HG03565 (cell line): Measurements from ENCODE around the gene ITSN1.
"Not testable (repeated sequence)": the region's sequence is repeated elsewhere in the genome, so short reads cannot be mapped to it uniquely, and the experiment has no call there.

Experiments used
- ATAC-seq: cut with Tn5 transposase; IDR thresholded peaks from one replicate; pipeline ENCODE4 v1.9.1; 2021; ENCODE audit warnings: mild to moderate bottlenecking, moderate library complexity; ENCODE audit not compliant: unreplicated experiment

Gene ITSN1

DNA sequence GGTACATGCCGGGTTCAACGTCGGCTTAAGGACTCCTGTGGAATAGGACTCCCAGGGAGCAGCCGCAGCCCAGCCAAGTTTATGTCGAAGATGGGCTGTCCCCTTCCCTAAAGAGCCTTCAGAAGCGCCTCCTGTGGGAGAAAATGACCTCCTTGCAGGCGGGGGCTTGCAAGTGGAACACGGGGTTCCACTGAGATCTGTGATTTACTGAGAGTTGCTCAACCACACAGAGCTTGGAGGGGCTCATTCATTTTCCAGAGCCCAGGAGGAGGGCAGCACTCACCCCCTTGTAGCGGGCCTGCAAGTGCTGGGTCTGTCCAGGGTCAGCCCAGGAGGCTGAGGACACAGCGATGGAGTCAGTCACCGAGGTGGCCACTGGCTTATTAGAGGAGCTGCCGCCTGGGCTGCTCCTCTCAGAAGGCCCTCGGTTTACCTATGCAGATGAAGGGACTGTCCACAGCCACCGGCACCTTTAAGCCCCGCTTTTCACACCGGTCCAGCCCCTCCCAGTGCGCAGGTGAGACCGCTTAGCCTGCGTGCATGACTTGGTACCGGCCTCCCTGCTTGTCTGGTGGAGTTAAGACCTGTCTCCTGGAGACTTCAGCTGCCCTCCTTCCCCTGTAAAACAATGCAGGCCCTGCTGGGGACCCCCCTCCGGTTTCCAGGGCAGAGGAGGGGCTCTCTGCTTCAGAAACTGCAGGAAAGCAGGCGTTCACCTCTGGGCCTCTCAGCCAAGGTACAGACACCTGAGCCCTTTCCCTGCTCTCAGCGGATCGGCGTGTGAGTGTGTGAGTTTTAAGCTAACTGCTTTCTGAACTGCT lies 215.8 kb downstream of the ITSN1 start:
- no peak for ATAC-seq

DNA sequence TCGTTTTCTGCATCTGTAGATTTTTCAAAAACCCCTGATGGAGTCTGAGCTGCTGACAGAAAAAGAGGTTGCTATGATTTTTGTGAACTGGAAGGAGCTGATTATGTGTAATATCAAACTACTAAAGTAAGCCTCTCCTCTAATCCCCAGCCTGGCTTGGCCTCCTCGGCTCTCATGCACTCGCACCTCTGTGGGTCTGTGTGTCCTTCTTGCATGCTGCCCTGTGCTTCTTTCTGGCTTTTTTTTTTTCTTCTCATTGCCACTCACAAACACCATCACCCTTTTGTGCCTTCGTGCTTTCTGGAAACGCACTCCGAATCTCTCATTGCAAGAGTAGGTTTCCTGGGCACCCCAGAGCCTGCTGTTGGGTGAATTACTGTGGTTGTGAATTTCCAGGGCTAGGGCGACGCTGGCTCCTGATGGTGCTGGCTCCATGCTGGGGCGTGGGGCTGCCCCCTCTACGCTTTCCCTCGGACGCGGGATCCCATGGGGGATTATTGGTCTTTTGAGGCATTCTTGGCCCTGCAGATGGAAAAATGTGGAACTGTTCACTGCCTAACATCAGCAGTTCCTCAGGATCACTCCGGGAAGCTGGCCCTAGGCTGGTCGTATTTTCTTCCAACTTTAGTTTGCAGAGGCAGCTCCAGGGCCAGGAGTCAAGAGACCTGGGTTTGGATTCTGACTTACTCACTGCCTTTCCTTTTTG lies 216.5 kb downstream of the ITSN1 start:
- ATAC-seq = no peak

DNA sequence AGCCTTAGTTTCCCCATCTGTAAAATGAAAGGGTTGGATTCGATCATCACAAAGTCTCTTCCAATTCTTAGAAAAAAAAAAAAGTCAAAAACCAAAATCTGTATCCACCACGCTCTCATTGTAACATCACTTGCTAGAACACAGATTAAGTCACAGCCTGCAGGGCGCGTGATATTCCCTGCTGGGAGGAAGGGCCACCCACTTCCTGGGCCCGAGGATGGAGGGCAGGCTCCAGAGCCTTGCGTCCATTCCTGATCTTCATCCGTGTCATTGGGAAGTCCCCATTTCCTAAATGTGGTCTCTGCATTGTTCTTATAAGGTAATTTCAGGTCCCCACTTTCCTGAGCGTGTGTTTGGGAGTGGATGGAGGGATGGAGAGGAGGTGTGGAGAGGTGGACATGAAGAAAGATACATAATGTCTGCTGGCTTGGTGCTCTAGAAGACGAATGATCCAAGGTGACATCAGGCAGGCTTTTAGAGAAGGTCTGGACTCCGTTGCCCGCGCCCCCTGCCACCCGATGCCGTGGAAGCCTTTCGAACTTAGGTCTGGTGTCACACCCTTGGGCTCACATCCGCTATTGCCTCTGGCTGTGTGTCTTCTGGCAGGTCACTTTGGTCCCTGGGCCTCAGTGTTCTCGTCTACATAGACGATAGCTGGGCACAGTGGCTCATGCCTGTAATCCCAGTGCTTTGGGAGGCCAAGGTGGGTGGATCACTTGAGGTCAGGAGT lies 217.2 kb downstream of the ITSN1 start:
- ATAC-seq = no peak

DNA sequence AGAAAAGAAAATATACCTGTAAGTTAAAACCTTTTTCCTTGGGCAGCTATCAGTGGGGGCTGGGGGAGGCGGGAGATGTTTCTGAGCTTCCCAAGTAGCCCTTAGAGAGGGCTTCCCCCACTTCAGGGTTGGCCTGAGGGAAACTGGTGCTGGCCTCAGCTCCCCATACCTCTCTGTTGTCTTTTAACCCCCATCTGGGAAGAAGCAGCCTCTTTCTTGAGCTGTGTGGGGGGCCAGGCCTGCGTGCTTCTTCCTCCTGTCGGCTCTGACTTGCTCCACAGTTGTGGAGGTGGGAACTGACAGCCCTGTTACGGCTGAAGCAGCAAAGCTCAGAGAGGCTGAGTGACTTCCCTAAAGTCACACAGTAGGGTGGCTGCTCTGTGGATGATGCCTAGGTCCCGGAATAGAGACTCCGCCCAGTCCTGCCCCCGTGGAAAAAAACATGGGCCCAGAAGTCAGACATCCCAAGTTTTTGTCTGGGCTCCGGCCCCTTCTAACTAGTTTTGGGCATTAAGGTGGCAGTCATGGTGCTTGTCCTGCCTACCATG lies 218.1 kb downstream of the ITSN1 start:
- no peak for ATAC-seq

DNA sequence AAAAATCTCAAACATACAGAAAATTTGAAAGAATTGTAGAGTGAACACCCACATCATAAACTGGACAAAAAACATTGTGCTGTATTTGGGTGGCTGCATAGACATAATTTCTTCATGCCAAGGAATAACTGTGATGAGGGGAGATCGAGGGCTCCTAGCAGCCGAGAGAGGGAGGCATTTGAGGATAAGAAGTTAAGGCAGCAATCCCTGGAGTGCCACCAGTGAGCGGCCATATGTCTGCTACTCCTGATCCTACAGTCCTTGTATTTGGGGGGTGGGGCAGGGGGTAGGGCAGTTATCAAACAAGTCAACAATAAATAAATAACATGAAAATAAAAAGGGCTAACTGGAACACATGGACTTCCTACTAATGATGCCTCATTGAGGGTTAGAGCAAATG lies 218.8 kb downstream of the ITSN1 start:
- ATAC-seq = no peak

DNA sequence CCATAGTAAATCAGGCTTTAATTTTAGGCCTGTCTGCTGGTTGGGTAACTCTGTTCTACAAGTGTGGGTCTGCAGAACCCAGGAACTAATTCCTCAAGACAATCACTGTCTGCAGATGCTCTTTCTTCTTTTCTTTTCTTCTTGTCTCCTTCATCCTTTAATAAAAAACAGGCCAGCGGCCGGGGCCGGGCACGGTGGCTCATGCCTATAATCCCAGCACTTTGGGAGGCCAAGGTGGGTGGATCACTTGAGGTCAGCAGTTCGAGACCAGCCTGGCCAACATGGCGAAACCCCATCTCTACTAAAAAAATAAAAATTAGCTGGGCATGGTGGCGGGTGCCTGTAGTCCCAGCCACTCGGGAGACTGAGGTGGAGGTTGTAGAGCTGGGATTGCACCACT lies 220.9 kb downstream of the ITSN1 start:
- not testable (repeated sequence) for ATAC-seq

DNA sequence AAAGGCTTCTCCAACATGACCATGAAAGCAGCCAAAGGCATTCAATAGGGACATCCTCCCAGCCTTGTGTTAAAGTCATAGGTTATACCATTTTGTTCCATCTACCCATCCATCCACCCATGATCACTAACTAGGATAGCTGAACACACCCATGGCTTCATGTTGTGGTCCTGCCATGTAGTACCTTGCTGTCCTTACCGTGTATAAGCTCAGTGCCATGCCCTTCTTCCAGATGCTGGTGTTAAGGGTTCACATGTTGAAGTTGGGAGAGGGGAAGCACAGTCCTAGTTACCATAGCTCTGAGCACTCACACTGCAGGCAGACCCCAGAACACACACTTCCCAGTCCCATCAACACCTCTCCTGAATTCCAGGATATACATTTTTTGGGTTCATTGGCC lies 221.8 kb downstream of the ITSN1 start:
- no peak for ATAC-seq

DNA sequence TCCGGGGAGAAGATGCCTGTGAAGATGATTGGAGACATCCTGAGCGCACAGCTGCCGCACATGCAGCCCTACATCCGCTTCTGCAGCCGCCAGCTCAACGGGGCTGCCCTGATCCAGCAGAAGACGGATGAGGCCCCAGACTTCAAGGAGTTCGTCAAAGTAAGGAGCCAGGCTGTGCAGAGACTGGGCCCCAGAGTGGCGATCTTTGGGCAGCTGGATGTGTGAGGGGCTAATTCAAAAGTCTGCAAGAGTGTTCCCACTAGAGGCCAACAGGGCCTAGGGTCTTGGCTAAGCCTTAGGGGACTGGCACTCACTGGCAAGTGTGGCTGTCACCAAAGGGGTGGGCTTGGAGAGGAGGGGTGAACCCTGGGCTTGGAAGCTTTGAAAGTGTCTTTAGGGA lies 222.9 kb downstream of the ITSN1 start:
- ATAC-seq = no peak

DNA sequence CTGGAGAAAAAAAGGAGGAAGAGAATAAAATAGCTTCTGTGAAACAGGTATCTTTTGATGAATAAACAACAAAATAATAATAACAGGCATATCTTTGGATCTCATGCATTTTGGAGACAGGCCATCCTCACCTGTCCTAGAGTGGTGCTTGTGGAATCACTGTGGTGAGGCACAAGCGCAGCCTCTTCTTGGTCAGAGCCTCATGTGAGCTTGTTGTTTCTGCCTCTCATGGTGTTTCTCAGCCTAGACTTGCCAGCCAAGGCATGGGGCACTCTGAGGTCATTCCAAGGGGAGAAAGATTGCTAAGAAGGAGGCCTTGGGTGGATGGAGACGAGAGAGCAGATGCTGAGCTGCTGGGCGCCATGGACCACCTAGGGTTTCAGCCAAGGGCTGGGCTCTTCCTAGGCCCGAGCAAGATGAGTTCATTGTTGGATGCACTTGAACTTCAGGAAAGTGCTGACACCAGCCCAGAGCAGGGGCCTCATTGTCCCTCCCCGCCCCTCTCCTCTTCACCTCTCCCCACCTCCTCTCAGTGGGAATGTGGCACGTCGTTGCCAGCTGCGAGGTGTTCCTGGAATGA lies 223.8 kb downstream of the ITSN1 start:
- no peak for ATAC-seq

DNA sequence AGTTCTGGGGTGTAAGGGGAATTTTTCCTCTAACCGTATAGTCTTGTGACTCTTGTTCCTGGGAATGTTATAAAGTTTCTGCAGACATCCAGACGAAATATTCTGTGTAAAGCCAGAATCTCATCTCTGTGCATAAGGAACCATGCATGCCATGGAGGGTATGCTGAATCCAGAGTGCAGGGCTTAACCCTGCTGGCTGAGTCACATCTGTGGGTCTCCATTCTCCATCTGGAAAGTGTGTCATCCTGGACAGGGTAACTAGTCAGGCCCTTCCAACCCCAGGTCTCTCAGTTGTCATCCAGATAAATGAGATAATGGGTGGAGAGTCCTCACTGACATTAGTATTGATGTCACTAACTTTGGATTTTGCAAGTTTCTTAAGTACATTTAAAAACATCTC lies 224.5 kb downstream of the ITSN1 start:
- ATAC-seq = no peak

DNA sequence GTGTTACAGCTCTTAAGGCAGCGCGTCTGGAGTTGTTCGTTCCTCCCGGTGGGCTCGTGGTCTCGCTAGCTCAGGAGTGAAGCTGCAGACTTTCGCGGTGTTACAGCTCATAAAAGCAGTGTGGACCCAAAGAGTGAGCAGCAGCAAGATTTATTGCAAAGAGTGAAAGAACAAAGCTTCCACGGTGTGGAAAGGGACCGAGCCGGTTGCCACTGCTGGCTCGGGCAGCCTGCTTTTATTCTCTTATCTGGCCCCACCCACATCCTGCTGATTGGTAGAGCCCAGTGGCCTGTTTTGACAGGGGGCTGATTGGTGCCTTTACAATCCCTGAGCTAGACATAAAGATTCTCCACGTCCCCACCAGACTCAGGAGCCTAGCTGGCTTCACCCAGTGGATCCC lies 225.6 kb downstream of the ITSN1 start:
- ATAC-seq = not testable (repeated sequence)

DNA sequence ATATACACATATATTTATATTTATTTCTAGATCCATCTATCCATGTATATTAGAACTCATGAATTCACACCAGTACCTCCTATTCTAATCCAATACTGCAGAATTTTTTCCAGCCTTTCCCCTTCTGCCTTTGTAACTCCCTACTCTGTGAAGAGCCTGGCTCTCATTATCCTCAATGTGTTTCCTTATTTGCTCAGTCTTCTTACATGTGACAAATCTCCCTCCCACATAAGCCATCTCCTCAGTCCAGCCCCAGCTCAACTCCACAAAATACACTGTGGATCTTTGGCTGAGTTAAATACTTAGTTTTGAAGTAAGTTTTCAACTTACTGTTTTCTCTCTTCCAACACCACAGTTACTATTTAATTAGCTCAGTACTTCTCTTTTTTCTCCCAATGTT lies 227.6 kb downstream of the ITSN1 start:
- no peak for ATAC-seq

DNA sequence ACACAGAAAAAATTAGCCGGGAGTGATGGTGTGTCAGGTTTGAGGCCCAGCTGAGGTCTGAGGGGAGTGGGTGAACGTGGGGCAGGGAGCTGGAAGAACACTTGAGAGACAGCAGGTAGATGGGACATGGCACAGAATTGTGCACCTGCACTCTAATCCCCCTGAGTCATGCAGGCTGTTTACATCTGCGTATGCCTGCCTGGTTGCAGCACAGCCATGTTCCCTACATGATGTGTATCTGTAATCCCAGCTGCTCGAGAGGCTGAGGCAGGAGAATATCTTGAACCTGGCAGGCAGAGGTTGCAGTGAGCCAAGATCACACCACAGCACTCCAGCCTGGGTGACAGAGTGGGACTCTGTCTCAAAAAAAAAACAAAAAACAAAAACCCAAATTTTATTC lies 228.5 kb downstream of the ITSN1 start:
- no peak for ATAC-seq

DNA sequence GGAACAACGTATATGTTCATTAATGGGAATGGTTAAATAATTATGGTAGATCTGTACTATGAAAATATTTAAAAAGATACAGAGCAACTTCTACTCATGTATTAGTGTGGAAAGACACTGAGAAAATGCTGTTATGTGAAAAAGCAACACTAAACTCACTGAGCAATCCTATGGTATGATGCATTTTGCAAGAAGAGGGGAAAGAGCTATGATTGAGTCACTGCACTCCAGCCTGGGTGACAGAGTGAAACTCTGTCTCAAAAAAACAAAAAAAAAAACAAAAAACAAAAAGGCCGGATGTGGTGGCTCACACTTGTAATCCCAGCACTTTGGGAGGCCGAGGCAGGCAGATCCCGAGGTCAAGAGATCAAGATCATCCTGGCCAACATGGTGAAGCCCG lies 228.9 kb downstream of the ITSN1 start:
- no peak for ATAC-seq

DNA sequence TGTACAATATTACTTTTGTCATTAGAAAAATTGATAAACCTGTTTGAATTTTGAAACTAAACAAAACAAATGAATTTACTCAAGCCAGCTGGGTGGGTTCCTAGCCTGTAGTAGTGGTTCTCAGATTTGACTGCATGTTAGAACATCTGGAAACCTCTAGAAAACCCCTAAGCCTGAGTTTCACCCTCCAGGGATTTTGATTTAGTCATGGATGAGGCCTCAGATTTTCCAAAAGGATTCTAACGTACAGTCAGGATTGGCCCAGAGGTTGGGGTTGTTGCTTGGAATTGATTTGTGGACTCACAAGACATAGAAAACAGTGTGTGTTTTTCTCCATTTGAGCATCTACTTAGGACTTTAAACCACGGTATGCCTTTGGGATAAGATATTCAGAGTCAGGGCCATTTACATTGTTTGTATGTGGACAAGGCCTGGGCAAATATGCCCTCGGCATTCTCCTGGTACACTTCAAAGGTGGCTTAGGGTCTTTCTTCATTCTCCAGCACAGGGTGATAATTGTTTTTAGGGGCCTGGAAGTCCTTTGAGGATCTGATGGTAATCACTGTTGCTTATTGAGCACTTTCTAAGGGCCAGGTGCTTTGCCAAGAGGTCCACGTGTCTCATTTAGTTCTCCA lies 230.7 kb downstream of the ITSN1 start:
- no peak for ATAC-seq

DNA sequence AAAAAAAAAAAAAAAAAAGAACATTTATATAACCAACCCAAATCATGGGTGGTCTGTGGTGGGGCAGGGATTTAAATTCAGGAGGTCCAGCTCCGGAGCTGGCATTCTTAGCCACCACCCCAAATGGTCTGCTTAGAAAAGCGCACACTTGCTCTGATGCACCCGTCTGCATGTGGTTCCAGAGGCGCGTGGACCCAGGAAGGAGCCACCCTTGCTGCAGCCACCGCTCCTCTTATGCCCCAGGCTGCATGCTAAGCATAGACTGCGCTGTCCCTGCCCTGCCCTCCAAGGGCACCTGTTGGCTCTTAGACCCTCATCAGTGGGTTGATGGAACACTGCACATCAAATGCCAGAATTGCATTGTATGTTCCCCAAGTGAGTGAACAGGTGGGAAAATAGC lies 231.9 kb downstream of the ITSN1 start:
- ATAC-seq = no peak

DNA sequence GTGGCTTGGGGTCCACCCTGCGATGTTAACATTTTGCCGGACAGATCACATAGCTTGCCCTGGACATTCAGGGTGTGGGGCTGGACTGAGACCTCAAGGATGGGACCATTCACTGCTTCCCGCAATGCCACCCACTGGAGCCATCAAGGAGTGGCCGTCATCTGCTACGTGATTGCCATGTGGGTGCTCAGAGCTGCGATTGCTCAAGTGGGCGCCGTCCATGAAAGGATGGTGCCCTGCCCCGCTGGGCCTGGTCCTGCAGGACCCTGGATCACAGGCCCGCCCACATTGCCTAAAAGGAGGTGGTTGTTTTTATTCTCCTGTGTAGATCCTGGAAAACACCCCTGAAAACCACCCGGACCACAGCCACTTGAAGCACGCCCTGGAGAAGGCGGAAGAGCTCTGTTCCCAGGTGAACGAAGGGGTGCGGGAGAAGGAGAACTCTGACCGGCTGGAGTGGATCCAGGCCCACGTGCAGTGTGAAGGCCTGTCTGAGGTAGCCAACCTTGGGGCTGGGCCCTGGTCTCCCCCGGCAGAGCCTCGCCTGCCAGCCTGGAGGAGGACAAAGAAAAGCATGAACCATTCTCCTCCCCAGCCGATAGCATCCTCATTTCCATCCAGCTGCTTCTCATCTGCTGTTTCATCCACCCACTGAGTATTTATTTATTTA lies 232.9 kb downstream of the ITSN1 start:
- no peak for ATAC-seq

DNA sequence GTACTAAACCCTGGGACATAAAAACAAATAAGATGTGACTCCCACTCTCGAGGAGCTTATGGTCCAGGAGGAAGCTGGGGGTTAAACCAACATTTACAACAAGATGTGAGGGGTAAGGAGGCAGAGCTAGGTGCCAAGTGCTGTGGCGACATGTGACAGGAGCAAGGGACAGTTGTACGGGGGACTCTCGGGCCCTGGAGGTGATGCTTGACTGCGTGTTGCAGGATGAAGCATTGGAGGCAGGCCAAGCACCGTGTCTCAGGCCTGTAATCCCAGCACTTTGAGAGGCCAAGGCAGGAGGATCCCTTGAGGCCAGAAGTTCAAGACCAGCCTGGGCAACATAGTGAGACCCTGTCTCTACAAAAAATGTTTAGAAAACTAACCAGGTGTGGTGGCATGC lies 236.5 kb downstream of the ITSN1 start:
- ATAC-seq = no peak

DNA sequence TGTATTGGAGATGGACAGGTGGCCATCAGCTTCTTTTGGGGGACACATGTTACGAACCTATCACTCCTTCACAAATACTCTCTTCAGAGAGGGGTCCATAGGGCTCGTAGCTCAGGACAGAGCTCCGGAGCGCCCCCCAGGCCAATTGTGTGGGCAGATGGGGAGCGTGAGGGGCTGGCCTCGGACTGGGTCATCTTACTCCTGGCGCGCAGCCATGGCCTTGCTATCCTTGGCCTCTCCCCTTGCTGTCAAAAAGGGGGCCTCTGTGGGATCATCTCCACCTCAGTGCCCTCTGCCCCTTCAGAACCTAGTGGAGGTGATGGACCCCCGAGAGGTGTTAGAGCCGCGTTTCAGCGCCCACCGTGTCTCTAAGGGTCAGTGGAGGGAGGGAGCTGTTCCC lies 238.3 kb downstream of the ITSN1 start:
- ATAC-seq = no peak
